ENCODE results near the gene C4orf50.

The C4orf50 gene

DNA sequence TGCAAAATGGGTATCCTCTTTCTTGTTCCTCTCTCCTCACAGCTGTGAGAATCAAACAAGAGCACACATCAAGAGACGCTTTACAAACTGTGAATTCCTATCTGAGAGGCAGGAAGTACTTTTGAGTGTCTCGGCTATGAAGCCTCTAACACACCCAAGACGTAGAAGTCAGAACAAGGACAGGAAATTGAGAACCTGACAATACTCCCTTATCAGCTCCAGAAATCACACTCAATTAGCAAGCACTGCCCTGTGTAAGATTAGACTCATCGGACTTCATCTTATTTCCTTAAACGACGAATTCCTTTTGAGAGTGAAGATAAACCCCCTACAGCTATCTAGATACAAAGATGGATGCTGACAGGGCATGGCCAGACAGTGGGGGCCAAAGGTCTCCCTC is 74.7 kb downstream of the C4orf50 start:
- no peak for DNase-seq (ENCODE audit: low read depth in 2 of 2)

DNA sequence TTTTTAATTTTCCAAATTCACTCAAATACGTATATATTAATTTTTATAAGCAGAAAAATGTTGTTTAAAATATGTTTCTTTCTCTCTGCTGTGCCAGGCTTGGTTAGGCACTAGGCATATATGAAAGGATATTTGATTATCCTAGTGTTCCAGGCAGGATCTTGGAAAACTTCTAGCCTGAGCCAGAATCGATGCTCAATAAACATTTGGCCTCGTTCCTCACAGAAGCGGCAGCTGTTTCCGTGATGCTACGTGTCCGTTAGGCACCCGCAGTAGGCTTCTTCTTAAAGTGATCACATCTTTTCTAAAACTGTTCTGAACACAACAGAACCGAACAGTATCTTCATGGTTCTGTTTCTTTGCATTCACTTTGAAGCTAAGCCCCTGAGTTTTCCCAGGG is 75.3 kb downstream of the C4orf50 start:
- DNase-seq (ENCODE audit: low read depth in 2 of 2): no peak

DNA sequence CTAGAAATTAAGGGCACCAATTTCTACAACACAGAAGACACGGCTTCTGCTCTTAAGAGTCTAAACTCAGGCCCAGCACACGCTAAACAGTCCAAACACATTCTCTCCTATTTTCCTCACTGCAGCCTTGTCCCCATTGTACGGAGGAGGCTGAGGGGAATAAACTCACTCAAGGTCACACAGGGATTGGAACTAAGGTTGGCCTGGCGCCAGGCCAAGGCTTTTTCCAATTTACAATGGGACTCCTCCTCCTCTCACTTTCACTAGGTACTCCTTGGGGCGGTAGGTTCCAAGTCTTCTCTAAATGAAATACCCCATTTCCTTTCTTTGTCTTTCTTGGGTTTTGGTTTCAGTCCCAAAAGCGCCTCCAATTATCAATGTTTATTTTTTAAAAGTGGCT is 76.6 kb downstream of the C4orf50 start:
- no peak for DNase-seq (ENCODE audit: low read depth in 2 of 2)

DNA sequence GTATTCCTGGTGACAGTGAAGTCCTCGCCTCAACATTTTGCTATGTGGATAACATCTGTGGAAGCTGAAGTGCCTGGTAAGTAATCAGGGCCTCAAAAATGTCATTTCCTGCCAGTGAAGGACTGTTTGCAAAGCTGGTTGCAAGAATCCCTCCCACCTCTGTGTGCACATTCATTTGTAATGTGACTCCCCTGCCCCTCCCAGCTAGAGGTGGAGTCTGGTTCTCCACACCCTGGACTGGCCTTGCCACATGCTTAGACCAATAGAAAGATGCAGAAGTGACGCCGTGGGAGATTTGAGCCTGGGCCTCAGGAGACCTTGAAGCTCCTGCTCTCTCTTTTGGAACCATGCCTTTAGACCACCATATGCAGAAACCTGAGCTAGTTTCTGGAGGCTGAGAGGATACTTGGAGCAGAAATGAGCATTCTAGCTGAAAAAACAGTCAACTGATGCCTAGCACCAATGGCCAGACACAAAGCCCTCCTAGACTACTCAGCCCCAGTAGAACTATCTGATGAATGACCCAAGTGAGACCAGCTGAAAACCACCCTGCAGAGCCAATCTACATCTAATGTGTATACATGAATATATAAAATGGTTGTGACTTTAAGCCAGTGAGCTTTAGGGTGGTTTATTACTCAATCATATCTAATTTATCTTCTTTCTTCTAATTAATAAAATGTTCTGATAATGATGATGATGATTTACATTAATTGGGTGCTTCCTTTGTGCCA is 77.6 kb downstream of the C4orf50 start:
- DNase-seq (ENCODE audit: low read depth in 2 of 2): no peak

DNA sequence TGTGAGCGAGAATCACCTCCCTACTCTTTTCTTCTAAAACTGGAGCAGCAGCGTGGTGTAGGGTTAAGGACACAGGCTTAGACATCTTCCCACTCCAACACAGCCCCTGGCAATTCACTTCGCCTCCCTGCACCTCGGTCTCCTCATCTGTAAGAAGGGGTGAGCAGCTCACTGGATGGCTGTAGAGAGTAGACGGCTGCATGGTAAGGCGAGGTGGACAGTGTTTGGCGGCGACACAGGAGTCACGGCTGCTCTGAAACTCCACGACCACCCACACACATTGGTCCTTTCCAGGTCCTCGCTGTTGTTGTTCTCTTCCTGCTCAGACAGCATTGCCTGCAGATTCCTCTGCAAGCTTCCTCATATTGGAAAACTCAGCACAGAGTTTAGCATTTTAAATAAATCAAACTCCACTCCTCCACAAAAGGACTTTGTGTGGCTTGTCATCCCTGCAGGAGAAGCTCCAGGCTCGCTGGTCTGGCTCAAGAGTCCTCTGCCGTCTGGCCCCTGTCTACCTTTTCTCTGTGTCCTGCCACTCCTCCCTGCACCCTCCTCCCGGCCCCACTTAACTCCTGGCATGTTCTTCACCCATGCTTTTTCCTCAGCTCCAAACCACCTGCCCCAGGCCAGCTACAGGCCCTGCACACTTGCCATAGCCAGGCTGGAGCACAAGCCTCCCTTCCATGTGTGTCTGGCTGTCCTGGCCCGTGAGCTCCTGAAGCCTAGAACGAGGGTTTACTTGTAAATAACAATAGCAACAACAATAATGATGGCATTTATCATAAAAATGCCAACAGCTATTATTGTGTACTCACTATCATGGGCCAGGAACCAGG is 84.0 kb downstream of the C4orf50 start:
- no peak for DNase-seq (ENCODE audit: low read depth in 2 of 2)

DNA sequence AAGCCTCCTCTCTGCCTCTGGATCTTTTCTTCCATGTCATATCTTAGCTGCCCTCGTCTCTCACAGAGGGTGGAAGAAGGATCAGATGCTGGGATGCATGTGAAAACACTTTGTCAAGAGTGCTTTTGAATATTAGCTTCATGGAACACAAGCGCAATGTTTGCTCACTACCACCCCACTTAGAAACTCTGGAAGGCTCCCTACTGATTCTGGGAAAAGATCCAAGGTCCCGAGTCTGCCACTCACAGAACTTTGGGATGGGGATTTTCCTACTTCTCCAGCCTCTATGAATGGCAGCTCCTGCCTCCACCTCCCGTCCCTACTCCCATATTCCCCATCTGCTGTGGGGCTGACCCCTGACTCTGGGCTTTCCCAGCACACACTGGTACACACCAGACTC is 85.1 kb downstream of the C4orf50 start:
- DNase-seq (ENCODE audit: low read depth in 2 of 2): no peak

DNA sequence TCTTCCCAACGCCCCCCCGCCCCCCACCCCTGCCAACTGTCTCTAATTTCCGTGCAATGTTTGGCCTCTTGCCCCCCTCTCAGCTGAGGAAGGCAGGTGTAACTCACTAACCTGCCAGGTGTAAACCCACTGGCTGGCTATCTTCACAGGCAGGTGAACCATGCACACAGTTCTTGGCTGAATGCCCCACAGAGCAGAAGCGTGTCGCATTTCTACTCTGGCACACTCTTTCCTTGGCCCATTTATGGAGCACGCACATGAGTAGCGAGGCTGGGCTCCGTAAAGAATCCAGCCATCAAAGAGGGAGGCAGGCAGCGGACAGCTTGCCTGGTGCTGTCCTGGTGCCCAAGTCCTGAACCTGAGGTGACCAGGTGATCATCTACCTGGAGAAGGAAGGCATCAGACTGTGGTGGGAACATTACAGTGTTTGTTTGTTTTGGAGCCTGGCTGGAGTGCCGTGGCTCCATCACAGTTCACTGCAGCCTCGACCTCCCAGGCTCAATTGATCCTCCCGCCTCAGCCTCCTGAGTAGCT is 86.1 kb downstream of the C4orf50 start:
- DNase-seq (ENCODE audit: low read depth in 2 of 2): no peak

DNA sequence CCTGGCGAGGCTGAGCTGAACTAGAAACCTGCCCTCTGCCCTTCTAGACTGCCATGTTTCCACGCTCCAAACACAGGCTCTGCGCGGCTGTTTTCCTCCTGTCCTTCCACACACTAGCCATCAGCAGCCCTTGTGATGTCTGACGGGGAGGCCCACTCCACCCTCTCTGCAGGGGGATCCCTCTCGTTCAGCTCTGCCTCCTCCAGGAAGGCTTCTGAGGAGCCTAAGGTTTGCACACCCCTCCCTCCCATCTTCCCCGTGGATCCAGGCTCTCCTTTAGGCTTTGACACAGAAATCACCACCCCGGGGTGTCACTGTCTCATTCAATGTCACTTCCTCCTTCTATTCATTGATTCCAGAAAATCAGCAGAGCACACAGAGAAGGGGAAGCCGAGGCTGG is 86.7 kb downstream of the C4orf50 start:
- DNase-seq (ENCODE audit: low read depth in 2 of 2): no peak

DNA sequence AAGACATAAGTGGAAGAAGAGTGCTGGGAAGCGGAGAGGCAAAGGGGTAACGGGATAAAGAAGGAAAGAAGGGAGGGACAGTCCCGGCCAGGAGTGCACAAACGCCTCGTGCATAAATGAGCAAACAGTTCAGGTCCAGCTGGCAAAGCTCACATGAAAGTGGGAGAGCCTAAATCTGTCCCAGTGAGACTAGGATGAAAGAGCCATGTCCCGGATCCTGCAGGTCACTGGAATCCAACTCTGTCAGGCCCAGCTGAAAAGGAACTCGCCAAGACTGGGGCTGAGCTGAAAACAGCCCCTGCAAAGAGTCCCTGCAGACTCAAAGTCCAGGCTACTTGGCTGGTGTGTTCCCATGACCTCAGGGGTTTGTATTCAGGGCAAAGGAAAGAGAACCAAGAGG is 87.4 kb downstream of the C4orf50 start:
- no peak for DNase-seq (ENCODE audit: low read depth in 2 of 2)

DNA sequence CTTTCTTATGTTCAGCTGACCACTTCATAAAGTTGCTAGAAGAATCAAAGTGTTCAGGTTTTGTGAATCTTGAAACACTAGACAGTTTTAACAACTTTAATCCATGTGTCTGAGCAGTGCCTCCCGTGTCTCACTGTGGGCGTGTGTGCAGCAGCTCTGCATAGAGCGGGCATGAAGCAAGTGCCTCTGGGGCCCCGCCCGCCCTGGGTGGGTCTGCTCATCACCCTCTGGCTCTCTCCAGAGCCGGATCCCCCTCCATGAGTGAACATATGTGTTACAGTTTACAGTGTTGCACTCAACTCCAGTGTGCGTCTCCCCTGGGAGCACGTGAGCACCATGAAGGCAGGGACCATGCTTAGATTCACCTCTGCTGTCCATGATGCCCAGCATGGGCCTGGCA is 87.8 kb downstream of the C4orf50 start:
- DNase-seq (ENCODE audit: low read depth in 2 of 2): no peak

DNA sequence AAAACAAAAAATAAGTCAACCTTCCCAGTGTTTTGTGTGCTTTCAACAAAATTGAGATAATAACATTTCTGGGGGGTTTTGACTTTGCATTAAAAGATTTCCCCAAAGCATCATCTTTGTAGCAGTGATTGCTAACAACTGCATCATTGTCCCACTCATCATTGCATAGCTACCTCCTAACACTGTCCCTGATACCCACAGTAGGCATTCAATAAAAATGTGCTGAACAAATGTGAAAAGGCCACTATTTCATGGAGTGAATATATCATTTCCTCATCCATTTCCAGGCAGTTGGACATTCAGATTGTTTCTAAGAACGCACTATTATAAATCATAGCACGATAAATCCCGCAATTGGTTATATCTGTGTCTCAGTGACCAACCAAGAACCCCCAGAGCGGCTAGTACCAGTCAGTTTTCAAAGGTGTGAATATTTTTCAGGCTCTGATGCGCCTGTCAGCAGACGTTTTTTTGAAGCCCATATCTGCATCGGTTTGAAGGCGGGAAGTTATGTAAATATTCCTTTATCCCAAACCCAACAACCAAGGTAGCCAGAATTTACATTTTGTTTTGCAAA is 89.3 kb downstream of the C4orf50 start:
- DNase-seq (ENCODE audit: low read depth in 2 of 2): no peak

DNA sequence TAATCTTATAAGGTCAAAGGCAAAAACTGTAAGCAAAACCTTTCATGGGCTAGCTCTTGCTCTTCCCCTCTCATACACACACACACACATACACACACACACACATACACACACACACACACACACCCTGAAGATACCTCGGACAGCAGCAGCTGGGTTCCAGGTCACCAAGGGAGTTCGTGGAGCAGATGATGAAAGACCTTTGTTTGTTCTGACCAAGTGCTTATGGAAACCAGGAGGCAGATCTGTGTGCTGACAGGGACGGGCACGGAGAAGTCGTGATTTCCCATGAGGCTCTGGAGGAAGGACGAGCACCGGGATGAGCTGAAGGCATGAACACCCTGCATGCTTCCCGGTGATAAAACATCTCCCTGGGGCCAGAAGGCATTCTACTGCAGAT is 90.0 kb downstream of the C4orf50 start:
- DNase-seq (ENCODE audit: low read depth in 2 of 2): no peak

DNA sequence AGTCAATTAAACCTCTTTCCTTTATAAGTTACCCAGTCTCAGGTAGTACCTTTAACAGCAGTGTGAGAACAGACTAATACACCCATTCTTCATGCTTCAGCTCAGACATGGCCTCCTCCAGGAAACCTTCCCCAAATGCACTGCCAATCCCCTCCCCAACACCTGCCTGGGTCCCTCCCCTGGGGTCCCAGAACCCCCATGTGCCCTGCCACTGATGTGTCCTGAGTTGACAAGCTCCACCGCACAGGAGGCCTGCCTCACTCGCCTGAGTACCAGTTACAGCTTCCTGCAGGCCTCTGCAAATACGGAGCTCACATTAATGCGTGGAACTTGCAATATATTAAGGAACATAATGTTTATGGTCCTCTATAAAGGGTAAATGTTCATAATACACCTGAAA is 90.5 kb downstream of the C4orf50 start:
- no peak for DNase-seq (ENCODE audit: low read depth in 2 of 2)

DNA sequence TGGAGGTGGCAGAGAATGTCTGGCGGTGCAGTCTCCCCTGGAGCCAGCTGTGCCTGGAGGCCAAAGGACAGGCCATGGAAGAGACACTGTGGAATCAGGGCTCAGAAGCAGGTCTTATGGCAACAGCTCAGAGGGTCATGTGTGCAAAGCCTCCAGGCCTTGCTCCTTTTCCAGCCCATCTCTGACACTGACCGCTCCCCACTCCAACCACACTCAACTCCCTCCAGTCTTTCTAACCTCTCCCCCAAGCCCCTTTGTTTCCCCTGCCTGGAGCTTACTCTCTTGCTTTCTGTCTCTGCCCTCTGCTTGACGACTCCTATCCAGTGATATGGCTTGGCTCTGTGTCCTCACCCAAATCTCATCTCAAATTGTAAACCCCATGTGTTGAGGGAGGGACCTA is 91.1 kb downstream of the C4orf50 start:
- DNase-seq (ENCODE audit: low read depth in 2 of 2): no peak

DNA sequence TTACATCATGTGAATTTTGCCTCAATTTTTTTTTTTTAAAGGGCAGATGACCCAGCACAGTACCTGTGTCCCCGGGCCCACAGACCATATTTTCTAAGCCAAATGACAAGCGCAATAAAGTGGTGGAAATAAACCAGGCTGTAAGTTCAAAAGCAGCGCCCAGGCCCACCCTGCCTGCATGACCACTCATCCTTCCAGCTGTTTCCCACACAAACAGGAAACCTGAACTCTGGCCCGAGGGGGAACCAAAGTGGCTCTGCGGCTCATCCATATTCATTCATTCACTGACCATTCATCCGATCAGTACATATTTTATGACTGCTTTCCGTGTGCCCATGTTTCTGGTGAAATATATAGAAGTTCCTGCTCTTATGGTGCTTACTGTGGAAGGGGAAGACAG is 91.6 kb downstream of the C4orf50 start:
- no peak for DNase-seq (ENCODE audit: low read depth in 2 of 2)

DNA sequence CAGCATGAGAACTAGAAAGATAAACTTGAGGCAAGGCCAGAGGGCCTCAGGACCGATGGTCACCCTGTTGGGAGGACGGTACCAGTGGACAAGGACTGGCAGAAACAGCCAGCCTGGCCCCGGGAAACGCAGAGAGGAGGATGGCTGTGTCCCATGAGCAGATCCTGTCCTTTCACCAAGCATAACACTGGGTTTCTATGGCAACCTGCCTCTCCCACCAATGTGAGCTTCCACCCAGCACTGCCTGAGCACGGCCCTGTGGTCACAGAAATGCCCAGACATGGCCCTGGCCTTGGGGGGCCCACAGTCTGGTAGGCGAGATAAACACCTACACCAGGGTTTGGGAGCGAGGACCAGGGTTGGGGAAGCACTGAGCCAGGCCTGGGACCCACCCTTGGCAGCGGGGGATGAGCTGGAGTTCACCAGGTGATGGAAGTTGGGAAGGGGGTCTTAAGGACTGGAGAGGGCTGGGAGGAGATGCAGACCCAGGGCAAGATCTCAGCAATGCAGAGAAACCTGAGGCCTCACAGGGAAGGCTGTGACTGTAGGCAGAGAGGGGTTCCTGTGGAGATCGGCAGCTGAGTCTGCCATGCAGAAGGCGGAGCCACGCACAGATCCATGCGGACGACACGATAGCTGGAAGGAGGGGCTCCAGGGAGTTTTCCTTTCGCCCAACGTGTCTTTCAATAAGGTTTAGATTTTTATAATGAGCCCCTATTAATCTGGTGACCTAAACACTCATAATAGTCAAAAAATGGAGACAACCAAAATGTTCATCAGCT is 92.6 kb downstream of the C4orf50 start:
- DNase-seq (ENCODE audit: low read depth in 2 of 2): no peak

DNA sequence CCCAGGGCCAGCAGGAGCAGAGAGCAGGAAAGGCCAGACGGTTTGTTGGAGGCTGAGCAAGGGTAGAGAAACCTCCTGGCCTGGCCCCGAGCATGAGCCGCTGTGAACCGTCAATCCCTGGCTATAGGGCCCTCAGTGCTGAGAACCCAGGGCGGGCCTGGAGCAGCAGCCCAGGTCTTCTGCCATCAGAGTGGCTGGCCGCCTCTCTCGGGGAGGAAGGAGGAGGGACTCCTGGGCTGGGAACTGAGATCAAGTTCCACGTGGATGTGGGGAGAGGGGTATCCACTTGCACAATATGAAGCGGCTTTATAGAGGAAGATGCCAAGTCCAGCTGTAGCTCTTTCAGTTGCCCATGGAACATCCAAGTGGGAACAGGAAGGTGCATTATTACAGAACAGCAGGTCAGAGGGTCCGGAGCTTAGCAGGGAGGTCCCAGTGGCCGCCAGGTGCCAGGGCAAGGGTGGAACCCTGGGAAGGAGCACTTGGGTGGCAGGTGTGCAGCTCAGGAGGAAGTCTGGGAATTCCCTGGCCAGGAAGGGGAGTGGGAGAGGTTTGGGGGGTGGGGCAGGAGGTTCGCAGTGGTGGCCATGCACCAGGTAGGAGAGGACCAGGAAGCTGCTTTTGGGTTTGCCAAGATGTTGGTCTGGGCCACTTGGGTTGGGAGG is 93.6 kb downstream of the C4orf50 start:
- DNase-seq (ENCODE audit: low read depth in 2 of 2): no peak

DNA sequence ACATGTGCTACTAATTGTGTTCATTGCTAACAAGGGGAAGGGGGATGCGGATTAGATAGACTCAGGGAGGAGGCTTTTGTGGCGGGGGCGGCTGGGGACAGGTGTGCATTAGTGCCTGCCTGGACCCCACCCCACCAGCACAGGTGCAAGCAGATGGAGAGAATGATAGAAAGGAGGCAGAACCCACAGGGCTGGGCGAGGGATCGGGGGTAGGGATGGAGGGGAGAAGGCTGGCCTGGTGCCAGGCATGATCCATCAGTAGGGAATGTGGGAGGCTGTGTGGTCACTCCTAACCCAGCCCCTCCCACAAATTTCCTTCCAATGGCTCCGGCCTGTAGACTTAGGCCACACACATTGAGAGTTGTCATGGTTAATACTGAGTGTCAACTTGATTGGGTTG is 94.9 kb downstream of the C4orf50 start:
- DNase-seq (ENCODE audit: low read depth in 2 of 2): no peak

DNA sequence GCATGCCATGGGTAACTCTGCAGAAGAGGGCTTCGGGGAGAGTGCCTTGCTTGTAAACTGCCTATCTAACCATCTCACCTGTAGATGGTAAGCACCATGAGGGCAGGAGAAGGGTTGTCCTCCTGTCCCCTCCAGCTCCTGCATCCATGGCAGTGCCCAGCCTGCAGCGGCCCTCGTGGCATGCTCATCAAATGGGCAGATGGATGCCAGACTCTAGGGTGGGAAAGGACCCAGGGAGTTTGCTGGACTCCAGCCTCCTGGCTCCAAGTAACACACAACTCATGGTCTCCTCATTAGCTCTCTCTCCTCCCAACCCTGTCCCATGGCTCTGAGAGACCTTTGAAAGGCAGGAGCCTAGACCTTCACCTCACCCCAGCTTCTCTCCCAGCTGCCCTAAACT is 95.7 kb downstream of the C4orf50 start:
- no peak for DNase-seq (ENCODE audit: low read depth in 2 of 2)

DNA sequence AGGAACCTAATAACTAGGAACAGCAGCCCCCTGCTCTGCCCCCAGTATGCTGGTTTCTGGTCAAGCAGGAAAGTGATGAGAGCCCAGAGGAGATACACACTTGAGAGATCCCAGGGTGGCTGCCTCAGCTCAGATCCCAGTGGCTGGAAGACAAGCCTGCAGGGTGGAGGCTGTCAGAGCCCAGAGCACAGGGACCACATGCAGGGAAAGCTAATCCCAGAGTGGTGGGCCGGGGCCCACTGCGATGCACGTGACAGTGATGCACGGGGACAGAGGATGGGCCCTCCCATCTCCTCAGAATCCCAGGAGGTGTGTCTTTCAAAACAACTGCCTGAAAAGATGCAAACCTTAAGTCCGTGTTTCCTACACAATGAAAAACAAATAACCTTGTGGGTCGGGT is 96.2 kb downstream of the C4orf50 start:
- DNase-seq (ENCODE audit: low read depth in 2 of 2): no peak
